ENCODE measurements around the gene WNT7B.

DNA sequence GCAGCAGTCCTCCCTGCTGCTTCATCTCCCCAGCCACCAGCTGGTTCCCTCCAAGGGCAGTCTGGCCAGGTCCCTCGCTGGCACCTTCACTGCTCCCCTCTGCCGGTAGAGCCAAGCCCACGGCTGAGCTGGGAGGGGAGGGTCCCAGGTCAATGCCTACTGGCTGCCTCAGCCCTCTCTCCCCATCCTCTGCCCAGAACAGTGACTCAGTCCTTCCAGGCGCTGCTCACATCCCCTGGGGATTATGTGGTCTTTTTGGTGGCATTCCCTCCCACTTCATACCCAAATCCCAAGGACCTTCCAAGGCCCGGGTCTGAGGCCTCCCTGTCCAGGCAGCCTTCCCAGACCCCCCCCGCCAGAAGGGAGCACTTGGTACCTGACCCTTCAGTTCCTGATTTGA lies 44.9 kb downstream of the WNT7B start:
- TF ChIP-seq CTCF (IDR thresholded peaks at IDR 0.05): no peak
- no peak for TF ChIP-seq POLR2A (IDR thresholded peaks at IDR 0.05)
